Activated CD8-positive, alpha-beta memory T cell treated with anti-CD3 and anti-CD28 coated beads, Interleukin-2, amount 50 U/mL, for 24 hours (primary cell): ENCODE measurements around the gene CEP112.

Experiments
- DNase-seq: peaks from one replicate; pipeline ENCODE4 v3.0.0-alpha.2; 2020; ENCODE audit errors: extremely low read depth

Gene CEP112

GRCh38 chr17:65988451-65988850, 203.5 kb downstream of the CEP112 start:
- no peak for DNase-seq

- no peak for DNase-seq
Measured at GRCh38 chr17:65987988-65988387, 203.9 kb downstream of the CEP112 start.

- no peak for DNase-seq
Measured at GRCh38 chr17:65985571-65985970, 206.4 kb downstream of the CEP112 start.

GRCh38 chr17:65984299-65984698, 207.6 kb downstream of the CEP112 start:
- DNase-seq, result no peak

GRCh38 chr17:65978871-65979270, 213.1 kb downstream of the CEP112 start:
- no peak for DNase-seq

- DNase-seq, result no peak
Measured at GRCh38 chr17:65977041-65977440, 214.9 kb downstream of the CEP112 start.

- no peak for DNase-seq
Measured at GRCh38 chr17:65975878-65976277, 216.1 kb downstream of the CEP112 start.

GRCh38 chr17:65973237-65973636, 218.7 kb downstream of the CEP112 start:
- DNase-seq, result no peak

GRCh38 chr17:65967372-65967771, 224.6 kb downstream of the CEP112 start:
- DNase-seq, result no peak

GRCh38 chr17:65966072-65966695, 225.7 kb downstream of the CEP112 start:
- DNase-seq, result no peak

GRCh38 chr17:65963179-65963578, 228.8 kb downstream of the CEP112 start:
- no peak for DNase-seq

- no peak for DNase-seq
Measured at GRCh38 chr17:65959630-65960029, 232.3 kb downstream of the CEP112 start.

GRCh38 chr17:65956814-65957213, 235.1 kb downstream of the CEP112 start:
- no peak for DNase-seq

GRCh38 chr17:65954148-65954449, 237.8 kb downstream of the CEP112 start:
- DNase-seq, result no peak

GRCh38 chr17:65953316-65954147, 238.4 kb downstream of the CEP112 start:
- no peak for DNase-seq

- DNase-seq, result no peak
Measured at GRCh38 chr17:65952586-65952985, 239.3 kb downstream of the CEP112 start.

GRCh38 chr17:65952015-65952414, 239.9 kb downstream of the CEP112 start:
- no peak for DNase-seq

- DNase-seq, result no peak
Measured at GRCh38 chr17:65947831-65948230, 244.1 kb downstream of the CEP112 start.

- DNase-seq, result no peak
Measured at GRCh38 chr17:65942592-65942991, 249.3 kb downstream of the CEP112 start.

GRCh38 chr17:65941356-65941899, 250.5 kb downstream of the CEP112 start:
- DNase-seq, result no peak

GRCh38 chr17:65936013-65936412, 255.9 kb downstream of the CEP112 start:
- no peak for DNase-seq

GRCh38 chr17:65933290-65933689, 258.6 kb downstream of the CEP112 start:
- no peak for DNase-seq
